Calu3 (cell line): ENCODE measurements around the gene RERE. TPM values are rescaled to one million over a fixed set of nuclear protein-coding genes. Genes with fewer than 3 reads are reported as not detected.
A peak's percentile ranks its signal among the peaks of the same experiment; 100 is the strongest.

ENCODE experiments used
- BruUV-seq: library from RNA; stranded (reverse); fragments of 400-500 nt; replicated peaks from 2 replicates; lab custom pipeline; 2021; lab: Mats Ljungman, UMichigan
- CTCF ChIA-PET: fragments of 300-600 bp; sonication (Branson Sonifier 250); formaldehyde crosslinking; loops from one replicate; lab custom pipeline; 2022; ENCODE audit warnings: antibody characterized with exemption; lab: Charles Lee
- DNase-seq: peaks from one replicate; pipeline ENCODE4 v3.0.0; 2022
- H3K27ac Mint-ChIP-seq: one replicate; pipeline ENCODE4 v1.8.0; 2022; ENCODE audit warnings: mixed read lengths; ENCODE audit not compliant: unreplicated experiment
- H3K27me3 Mint-ChIP-seq: one replicate; pipeline ENCODE4 v1.8.0; 2022; ENCODE audit warnings: mixed read lengths; ENCODE audit not compliant: unreplicated experiment
- H3K36me3 Mint-ChIP-seq: one replicate; pipeline ENCODE4 v1.8.0; 2022; ENCODE audit warnings: mild to moderate bottlenecking, moderate library complexity, mixed read lengths; ENCODE audit not compliant: insufficient read depth, unreplicated experiment
- H3K4me1 Mint-ChIP-seq: one replicate; pipeline ENCODE4 v1.8.0; 2022; ENCODE audit warnings: mild to moderate bottlenecking, low read depth, mixed read lengths; ENCODE audit not compliant: unreplicated experiment
- H3K4me3 Mint-ChIP-seq: one replicate; pipeline ENCODE4 v1.8.0; 2022; ENCODE audit warnings: mild to moderate bottlenecking, low read depth, moderate library complexity, mixed read lengths; ENCODE audit not compliant: unreplicated experiment
- H3K9me3 Mint-ChIP-seq: one replicate; pipeline ENCODE4 v1.8.0; 2022; ENCODE audit warnings: low read depth, mixed read lengths; ENCODE audit not compliant: unreplicated experiment
- CTCF ChIP-seq: fragments of 200-600 bp; IDR thresholded peaks from one replicate; pipeline ENCODE4 v1.8.0; 2022; ENCODE audit warnings: antibody characterized with exemption; ENCODE audit not compliant: unreplicated experiment
- intact Hi-C: fragments of 100-400 bp; cut with micrococcal nuclease; formaldehyde crosslinking; loops from one replicate; pipeline ENCODE4 v1.10.0; 2022; ENCODE audit not compliant: unreplicated experiment
- total RNA-seq: library from RNA; stranded (reverse); gene quantifications from 2 replicates; pipeline ENCODE4 v1.2.3, GENCODE V29; 2022

RERE gene
- total RNA-seq, 1 experiment from 2014 or later = 45.9 TPM

GRCh38 chr1:8411803-8412182 lies 405.6 kb downstream of the RERE start:
- H3K36me3 Mint-ChIP-seq = peaks cover 10% of the 10 kb centered on the region
- TF ChIP-seq CTCF = no peak
- no peaks in the 10 kb centered on the region for H3K27me3 Mint-ChIP-seq
- CTCF ChIA-PET = no interaction called here
- no peak overlapping the region for H3K4me3 Mint-ChIP-seq
- H3K27ac Mint-ChIP-seq = no peak overlapping the region
- intact Hi-C loops = no loop called here
- DNase-seq = no peak
- peaks cover 24% of the 10 kb centered on the region for H3K4me1 Mint-ChIP-seq
- no TSS peak for BruUV-seq
- no peaks in the 10 kb centered on the region for H3K9me3 Mint-ChIP-seq

- intact Hi-C loops = no loop called here
- BruUV-seq = no TSS peak
- Mint-ChIP-seq H3K27ac (no peak overlapping the region), H3K36me3 (peaks cover 5% of the 10 kb centered on the region), H3K4me1 (peaks cover 19% of the 10 kb centered on the region), H3K27me3 (no peaks in the 10 kb centered on the region), H3K4me3 (no peak overlapping the region), H3K9me3 (no peaks in the 10 kb centered on the region)
- DNase-seq = no peak
- TF ChIP-seq CTCF = no peak
- CTCF ChIA-PET = interaction anchor here (0.5 kb wide), 1 partner anchor 60 kb away, joined by 5 read pairs; no protein-coding TSS in a partner anchor
Observed at GRCh38 chr1:8410791-8411190, 406.6 kb downstream of the RERE start.

GRCh38 chr1:8409606-8410005 lies 407.8 kb downstream of the RERE start:
- DNase-seq = no peak
- peak overlapping the region; percentile 63 for H3K27ac Mint-ChIP-seq
- no peaks in the 10 kb centered on the region for H3K27me3 Mint-ChIP-seq
- CTCF ChIA-PET = interaction anchor here (0.9 to 1.3 kb wide), 2 partner anchors 11 to 12 kb away, joined by 3 to 4 read pairs; no protein-coding TSS in a partner anchor
- peaks cover 19% of the 10 kb centered on the region for H3K4me1 Mint-ChIP-seq
- H3K36me3 Mint-ChIP-seq = no peaks in the 10 kb centered on the region
- no peak overlapping the region for H3K4me3 Mint-ChIP-seq
- no peak for TF ChIP-seq CTCF
- H3K9me3 Mint-ChIP-seq = no peaks in the 10 kb centered on the region
- no TSS peak for BruUV-seq
- intact Hi-C loops = loop anchor here (1.0 kb wide), 1 partner anchor 116 kb away; no protein-coding TSS in a partner anchor

GRCh38 chr1:8409106-8409505 lies 408.3 kb downstream of the RERE start:
- CTCF ChIA-PET = interaction anchor here (0.9 to 1.3 kb wide), 2 partner anchors 11 kb away, joined by 3 to 4 read pairs; no protein-coding TSS in a partner anchor
- peaks cover 19% of the 10 kb centered on the region for H3K4me1 Mint-ChIP-seq
- intact Hi-C loops = loop anchor here (1.0 kb wide), 1 partner anchor 116 kb away; no protein-coding TSS in a partner anchor
- H3K36me3 Mint-ChIP-seq = no peaks in the 10 kb centered on the region
- peak overlapping the region; percentile 63 for H3K27ac Mint-ChIP-seq
- no peak overlapping the region for H3K4me3 Mint-ChIP-seq
- H3K27me3 Mint-ChIP-seq = no peaks in the 10 kb centered on the region
- BruUV-seq = no TSS peak
- TF ChIP-seq CTCF = no peak
- no peaks in the 10 kb centered on the region for H3K9me3 Mint-ChIP-seq
- no peak for DNase-seq
